ENCODE results near the gene RLBP1. TPM values are rescaled to one million over a fixed set of nuclear protein-coding genes. Genes with fewer than 3 reads are reported as not detected.

The RLBP1 gene
- total RNA-seq, 1 experiment from 2014 or later = not detected

DNA sequence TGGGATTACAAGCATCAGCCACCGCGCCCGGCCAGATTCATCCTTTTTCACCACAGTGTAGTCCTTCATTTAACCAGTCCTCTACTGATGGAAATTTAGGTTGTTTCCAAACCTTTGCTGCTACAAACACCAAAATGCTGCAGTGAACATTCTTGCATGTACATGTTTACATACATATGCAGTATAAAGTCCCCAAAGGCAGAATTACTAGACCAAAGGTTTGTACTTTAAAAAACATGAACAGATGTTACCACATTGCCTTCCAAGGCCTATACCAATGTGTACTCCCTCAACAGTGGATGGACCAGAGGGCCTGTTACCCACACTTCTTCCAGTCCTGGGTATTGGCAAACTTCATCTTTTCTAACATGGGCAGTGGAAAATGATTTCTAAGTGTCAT lies 51.0 kb downstream of the RLBP1 start:
- DNase-seq (ENCODE audit: low spot score) = no peak
- Mint-ChIP-seq H3K27me3 (ENCODE audit: low read depth) (no peaks in the 10 kb centered on the region), H3K9me3 (no peaks in the 10 kb centered on the region), H3K4me3 (no peak overlapping the region), H3K36me3 (no peaks in the 10 kb centered on the region), H3K27ac (no peak overlapping the region), H3K4me1 (peaks cover 18% of the 10 kb centered on the region)
- TF ChIP-seq ZNF281 (CRISPR knock-in tag; IDR thresholded peaks at IDR 0.05) = no peak
- TF ChIP-seq NFYB (CRISPR knock-in tag; conservative IDR thresholded peaks at IDR 0.05; ENCODE audit: low read depth) = no peak
- no peak for TF ChIP-seq ETV6 (CRISPR knock-in tag; IDR thresholded peaks at IDR 0.05)
- TF ChIP-seq, protein P1, sequence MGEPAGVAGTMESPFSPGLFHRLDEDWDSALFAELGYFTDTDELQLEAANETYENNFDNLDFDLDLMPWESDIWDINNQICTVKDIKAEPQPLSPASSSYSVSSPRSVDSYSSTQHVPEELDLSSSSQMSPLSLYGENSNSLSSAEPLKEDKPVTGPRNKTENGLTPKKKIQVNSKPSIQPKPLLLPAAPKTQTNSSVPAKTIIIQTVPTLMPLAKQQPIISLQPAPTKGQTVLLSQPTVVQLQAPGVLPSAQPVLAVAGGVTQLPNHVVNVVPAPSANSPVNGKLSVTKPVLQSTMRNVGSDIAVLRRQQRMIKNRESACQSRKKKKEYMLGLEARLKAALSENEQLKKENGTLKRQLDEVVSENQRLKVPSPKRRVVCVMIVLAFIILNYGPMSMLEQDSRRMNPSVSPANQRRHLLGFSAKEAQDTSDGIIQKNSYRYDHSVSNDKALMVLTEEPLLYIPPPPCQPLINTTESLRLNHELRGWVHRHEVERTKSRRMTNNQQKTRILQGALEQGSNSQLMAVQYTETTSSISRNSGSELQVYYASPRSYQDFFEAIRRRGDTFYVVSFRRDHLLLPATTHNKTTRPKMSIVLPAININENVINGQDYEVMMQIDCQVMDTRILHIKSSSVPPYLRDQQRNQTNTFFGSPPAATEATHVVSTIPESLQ (CRISPR knock-in tag; IDR thresholded peaks at IDR 0.05) = no peak
- no peak for TF ChIP-seq TEAD4 (CRISPR knock-in tag; IDR thresholded peaks at IDR 0.05)
- no peak for TF ChIP-seq RORB (CRISPR knock-in tag; IDR thresholded peaks at IDR 0.05)
- TF ChIP-seq EMX1 (CRISPR knock-in tag; IDR thresholded peaks at IDR 0.05) = no peak
- TF ChIP-seq PREB (CRISPR knock-in tag; IDR thresholded peaks at IDR 0.05; ENCODE audit: borderline replicate concordance) = no peak
- no peak for TF ChIP-seq ZMAT4 (CRISPR knock-in tag; IDR thresholded peaks at IDR 0.05)
- CTCF ChIA-PET = interaction anchor here (1.5 to 3.5 kb wide), 10 partner anchors 17 to 517 kb away, joined by 3 to 52 read pairs (median 14); partner anchors contain the start of gene ABHD2
- POLR2A ChIA-PET = interaction anchor here (1.6 kb wide), 1 partner anchor 19 kb away, joined by 3 read pairs; no protein-coding TSS in a partner anchor
- ATAC-seq = no peak

DNA sequence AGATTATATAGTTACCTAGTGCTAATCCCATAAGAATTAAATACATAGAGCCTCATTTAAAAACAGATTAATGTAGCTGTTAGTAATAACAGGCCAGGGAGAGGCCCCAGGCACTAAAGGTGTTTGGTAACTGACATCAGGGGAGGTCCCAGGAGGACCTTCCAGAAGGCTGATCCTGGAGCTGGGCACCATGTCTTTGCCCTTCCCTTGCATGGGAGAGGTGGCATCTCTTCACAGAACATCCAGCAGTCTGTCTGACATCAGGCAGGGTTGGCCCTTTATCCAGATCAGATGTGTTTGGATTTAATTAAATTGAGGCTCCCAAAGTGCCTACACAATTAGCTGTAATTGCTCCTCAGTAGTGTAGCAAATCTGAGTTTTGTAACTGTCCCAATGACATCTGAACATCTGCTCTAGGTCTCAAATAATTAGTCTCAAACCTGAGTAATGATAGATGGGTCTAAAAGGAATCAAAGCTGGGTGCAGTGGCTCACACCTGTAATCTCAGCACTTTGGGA lies 53.0 kb downstream of the RLBP1 start:
- Mint-ChIP-seq H3K27me3 (ENCODE audit: low read depth) (no peaks in the 10 kb centered on the region), H3K9me3 (no peaks in the 10 kb centered on the region), H3K4me1 (peaks cover 22% of the 10 kb centered on the region), H3K27ac (no peak overlapping the region), H3K36me3 (no peaks in the 10 kb centered on the region), H3K4me3 (no peak overlapping the region)
- ChIA-PET POLR2A (interaction anchor here (1.1 kb wide), 1 partner anchor 23 kb away, joined by 3 read pairs; no protein-coding TSS in a partner anchor), CTCF (interaction anchor here (1.1 to 4.7 kb wide), 4 partner anchors 10 to 274 kb away, joined by 3 to 24 read pairs (median 5); no protein-coding TSS in a partner anchor)
- DNase-seq (ENCODE audit: low spot score) (no peak), ATAC-seq (no peak)
- TF ChIP-seq, protein P2, sequence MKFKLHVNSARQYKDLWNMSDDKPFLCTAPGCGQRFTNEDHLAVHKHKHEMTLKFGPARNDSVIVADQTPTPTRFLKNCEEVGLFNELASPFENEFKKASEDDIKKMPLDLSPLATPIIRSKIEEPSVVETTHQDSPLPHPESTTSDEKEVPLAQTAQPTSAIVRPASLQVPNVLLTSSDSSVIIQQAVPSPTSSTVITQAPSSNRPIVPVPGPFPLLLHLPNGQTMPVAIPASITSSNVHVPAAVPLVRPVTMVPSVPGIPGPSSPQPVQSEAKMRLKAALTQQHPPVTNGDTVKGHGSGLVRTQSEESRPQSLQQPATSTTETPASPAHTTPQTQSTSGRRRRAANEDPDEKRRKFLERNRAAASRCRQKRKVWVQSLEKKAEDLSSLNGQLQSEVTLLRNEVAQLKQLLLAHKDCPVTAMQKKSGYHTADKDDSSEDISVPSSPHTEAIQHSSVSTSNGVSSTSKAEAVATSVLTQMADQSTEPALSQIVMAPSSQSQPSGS (CRISPR knock-in tag; IDR thresholded peaks at IDR 0.05; ENCODE audit: borderline replicate concordance, low read depth) = no peak
- TF ChIP-seq ZNF317 (CRISPR knock-in tag; IDR thresholded peaks at IDR 0.05; ENCODE audit: borderline replicate concordance, low read depth) (no peak), IRF2 (CRISPR knock-in tag; IDR thresholded peaks at IDR 0.05; ENCODE audit: borderline replicate concordance, low read depth) (no peak), ZNF263 (CRISPR knock-in tag; IDR thresholded peaks at IDR 0.05; ENCODE audit: low read depth) (no peak), ZNF671 (CRISPR knock-in tag; IDR thresholded peaks at IDR 0.05) (no peak), NR2C2 (CRISPR knock-in tag; IDR thresholded peaks at IDR 0.05) (no peak), SMAD4 (CRISPR knock-in tag; IDR thresholded peaks at IDR 0.05) (no peak), ZNF138 (CRISPR knock-in tag; conservative IDR thresholded peaks at IDR 0.05) (no peak), PRDM15 (CRISPR knock-in tag; IDR thresholded peaks at IDR 0.05) (no peak), ZNF219 (CRISPR knock-in tag; IDR thresholded peaks at IDR 0.05; ENCODE audit: borderline replicate concordance) (no peak), TEAD4 (CRISPR knock-in tag; IDR thresholded peaks at IDR 0.05) (no peak), TEAD1 (CRISPR knock-in tag; IDR thresholded peaks at IDR 0.05) (no peak)
- TF ChIP-seq, protein P3, sequence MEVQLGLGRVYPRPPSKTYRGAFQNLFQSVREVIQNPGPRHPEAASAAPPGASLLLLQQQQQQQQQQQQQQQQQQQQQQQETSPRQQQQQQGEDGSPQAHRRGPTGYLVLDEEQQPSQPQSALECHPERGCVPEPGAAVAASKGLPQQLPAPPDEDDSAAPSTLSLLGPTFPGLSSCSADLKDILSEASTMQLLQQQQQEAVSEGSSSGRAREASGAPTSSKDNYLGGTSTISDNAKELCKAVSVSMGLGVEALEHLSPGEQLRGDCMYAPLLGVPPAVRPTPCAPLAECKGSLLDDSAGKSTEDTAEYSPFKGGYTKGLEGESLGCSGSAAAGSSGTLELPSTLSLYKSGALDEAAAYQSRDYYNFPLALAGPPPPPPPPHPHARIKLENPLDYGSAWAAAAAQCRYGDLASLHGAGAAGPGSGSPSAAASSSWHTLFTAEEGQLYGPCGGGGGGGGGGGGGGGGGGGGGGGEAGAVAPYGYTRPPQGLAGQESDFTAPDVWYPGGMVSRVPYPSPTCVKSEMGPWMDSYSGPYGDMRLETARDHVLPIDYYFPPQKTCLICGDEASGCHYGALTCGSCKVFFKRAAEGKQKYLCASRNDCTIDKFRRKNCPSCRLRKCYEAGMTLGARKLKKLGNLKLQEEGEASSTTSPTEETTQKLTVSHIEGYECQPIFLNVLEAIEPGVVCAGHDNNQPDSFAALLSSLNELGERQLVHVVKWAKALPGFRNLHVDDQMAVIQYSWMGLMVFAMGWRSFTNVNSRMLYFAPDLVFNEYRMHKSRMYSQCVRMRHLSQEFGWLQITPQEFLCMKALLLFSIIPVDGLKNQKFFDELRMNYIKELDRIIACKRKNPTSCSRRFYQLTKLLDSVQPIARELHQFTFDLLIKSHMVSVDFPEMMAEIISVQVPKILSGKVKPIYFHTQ (CRISPR knock-in tag; IDR thresholded peaks at IDR 0.05) = no peak
